COR-L47 (cell line): ENCODE data around the gene PHF24.
A peak's percentile ranks its signal among the peaks of the same experiment; 100 is the strongest.
"Not testable (repeated sequence)": the region's sequence is repeated elsewhere in the genome, so short reads cannot be mapped to it uniquely, and the experiment has no call there.

Experiments
- DNase-seq: peaks from one replicate; lab custom pipeline; 2025; lab: John Stamatoyannopoulos, UW

The PHF24 gene

DNA sequence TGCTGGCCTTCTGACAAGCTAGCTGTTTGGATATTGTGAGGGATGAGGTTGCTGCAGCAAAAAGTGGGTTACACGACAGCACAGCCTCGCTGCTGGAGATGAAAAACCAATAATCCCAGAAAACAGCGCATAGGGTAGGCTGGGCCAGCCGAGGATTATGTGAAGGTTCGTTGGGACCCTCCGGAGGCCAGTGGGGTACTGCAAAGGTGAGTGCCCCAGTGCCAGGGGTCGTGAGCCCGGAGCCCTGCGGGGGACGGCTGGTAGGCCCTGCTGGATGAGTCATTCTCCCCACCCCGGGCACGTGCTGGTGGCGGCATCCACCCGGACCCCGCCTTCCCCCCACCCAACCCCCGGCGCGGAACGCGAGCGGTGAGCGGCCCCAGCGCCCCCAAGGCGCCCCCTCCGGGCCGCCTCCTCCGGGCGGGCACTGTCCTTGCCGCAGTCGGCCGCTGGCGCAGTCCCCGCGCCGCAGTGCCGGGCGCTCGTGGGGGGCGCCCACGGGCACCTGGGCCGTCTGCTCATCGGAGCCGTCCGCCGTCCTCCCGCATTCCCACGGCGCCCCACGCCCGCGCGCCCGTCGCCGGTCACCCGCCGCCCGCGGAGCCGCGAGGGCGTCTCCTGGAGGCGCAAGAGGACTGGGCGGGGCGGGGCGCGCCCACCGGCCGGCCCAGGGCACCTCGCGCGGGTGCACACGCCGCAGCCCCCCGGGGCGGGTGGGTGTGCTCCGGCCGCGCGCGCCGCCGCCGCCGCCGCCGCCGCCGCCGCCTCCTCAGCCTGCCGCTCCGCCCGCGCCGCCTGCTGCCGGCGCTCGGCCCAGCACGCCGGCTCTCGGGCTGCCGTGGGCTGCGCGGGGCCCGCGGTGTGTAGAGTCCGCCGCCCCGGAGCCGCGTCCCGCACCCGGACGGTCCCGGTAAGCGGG lies at the start of gene PHF24:
TSS of gene PHF24 (plus strand) at position 794 of the 919 bp plus-strand sequence. CDS start 13,014 bp downstream, outside the sequence.
- no peak for DNase-seq

DNA sequence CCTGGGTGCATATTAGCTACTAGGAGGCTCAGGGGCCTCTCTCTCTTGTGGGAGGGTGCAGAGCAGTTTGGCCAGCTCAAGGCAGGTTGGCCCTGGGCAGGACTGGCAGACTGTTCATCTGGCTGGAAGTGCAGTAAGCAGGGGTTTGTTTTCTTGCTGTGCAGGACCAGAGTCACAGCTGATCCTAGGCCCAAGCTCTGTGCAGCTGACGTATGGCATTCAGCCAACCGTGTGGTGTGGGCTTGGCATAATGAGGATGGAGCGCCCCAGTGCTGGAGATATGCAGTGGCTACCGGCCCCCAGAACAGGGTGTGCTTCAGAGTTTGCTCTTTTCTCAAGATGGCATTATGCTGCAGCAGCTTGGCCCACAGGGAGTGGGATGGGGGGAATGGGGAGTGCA lies 31.0 kb upstream of the PHF24 start:
- DNase-seq = no peak

DNA sequence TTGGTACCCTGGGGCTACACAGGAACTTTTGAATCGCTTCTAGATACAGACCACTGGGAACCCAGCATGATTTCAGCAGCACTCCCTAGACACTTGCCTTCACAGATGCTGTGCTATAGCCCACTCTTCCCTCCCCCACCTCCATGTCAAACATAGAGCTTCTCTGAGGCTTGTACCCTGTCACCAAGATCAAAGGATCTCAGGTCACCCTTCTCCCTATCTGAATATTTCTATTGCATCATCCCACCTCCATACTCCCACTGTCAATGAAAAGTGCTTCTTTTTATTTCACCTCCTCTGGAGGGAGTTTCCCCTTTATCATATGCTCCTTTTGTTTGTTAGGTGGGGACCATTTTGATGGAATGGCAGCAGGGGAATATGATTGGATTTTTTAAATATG lies 29.2 kb upstream of the PHF24 start:
- DNase-seq = no peak

DNA sequence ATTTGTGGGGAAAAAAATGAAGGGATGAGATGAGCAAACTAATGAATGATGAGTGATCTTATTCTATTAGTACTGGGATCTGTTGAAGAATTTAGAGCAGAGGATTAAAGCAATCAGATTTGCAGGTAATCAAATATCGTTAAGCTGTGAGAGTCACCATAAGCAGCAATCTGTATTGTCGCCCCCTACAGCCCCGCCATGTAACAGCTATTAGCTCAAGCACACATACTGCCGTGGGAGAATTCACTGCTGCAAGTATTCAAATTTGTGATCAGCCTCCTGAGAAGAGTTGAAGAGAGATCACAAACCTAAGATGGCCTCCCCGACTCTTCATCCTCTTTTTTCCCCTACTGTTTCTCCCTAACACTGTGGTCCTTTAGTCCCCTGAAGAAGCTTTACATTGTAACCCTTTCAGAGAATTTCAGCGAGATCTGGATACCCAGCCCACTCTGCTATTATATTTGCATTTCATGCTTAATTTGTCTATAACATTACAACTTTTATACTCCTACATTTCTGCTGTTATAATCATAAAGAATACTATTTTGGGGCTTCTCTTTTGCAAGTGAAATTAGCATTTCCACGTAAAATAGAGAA lies 28.5 kb upstream of the PHF24 start:
- DNase-seq = peak; percentile 54

DNA sequence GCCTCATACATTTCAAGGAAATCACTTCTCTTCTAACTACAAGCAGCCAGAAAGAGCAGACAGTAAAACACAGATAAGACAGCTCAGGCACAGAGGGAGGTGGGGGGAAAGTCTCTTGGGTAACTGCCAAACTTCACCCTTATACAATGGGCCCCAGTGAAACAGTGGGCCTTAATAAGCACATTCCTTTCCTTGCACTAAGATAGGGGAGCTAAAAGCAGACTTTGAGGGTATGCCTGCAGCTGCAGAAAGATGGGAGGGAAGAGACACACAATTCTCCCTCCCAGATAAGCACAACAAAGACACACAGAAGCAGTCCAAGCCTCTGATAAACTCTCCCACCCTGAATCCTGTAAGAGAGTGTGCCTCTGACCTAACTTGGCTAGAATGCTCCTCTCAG lies 18.1 kb upstream of the PHF24 start:
- not testable (repeated sequence) for DNase-seq

DNA sequence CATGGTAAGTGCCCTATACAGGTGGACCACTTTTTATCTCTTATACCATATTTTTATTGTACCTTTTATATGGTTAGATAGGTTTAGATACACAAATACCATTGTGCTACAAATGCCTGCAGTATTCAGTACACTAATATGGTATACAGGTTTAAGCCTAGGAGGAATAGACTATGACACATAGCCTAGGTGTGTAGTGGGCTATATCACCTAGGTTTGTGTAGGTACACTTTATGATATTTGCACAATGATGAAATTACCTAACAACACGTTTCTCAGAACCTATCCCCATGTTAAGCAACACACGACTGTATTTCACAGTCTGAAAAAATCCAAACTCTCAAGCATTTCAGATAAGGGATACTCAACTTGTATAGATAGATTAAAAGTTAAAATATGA lies 9.6 kb upstream of the PHF24 start:
- DNase-seq = no peak

DNA sequence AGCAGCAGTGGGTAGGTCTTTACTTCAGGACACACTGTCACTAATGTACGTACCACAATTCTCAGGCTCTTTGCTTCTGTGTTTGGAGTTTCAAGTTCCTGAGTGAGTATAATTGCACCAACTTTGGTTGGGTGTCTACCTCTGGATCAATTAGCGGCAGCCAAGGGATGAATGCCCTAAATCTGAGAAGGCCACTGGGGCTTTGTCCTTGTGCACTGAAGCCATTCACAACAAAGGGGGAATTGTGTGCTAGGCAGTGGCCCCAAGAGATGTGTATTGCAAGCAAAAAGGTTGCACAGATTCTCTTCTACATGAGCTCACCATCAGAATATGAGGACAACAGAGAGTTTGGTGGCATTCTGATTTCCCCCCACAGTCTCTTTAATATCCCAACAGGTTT lies 3.9 kb upstream of the PHF24 start:
- no peak for DNase-seq

DNA sequence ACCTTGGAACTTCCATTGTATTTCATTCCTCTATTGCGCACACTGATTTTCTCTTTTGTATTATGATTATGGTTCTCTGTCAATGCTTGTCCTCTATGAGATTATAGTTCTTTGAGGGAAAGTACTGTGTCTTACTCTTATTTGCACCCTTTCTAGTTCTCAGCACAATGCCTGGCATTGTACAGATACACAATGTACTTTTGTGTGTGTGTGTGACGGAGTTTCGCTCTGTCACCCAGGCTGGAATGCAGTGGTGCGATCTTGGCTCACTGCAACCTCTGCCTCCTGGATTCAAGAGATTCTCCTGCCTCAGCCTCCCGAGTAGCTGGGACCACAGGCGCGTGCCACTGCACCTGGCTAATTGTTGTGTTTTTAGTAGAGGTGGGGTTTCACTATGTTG lies 2.0 kb upstream of the PHF24 start:
- not testable (repeated sequence) for DNase-seq

DNA sequence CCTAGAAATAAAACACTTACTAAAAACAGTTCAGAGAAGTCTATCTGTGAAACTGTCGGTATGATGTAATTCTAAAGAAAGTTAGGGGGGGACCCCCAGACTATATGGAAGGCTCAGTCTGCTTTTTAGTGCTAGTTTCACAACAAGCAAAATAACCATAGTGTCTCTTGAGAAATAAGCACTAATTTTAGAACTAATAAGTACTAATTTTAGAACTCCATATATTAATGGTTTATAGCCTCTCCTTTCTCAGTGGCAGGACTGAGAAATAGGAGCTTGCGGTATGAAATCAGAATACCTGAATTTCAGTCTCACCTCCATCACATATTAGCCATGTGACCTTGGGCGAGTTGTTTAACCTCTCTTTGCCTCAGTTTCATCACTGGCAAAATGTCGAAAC lies 1.4 kb upstream of the PHF24 start:
- no peak for DNase-seq

DNA sequence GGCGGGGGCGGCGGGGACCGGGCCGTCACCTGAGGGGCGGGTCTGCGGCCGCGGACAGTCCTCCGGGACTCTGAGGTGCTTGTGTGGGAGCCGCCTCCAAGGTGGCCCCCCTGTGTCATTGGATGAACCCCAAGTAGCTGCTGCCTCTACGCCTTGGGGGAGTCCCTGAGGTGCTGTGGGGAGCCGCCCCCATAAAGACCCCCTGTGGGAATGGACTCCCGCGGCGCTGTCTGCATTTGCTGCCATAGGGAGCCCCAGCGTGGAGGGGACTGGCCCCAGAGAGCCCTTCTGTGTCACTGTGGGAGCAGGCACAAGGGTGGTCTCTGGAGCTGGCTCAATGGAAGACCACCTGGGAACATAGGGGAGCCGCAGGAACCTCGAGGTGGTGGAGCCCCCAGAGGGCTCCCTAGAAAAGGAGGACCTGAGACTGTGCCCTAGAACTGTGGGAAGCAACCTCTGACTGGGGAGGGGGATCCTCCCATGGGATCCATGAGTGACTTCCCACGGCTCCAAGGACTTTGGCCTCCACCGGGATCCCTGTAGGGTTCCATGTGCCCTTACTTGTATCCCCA lies 412 bp downstream of the PHF24 start:
- DNase-seq = no peak

DNA sequence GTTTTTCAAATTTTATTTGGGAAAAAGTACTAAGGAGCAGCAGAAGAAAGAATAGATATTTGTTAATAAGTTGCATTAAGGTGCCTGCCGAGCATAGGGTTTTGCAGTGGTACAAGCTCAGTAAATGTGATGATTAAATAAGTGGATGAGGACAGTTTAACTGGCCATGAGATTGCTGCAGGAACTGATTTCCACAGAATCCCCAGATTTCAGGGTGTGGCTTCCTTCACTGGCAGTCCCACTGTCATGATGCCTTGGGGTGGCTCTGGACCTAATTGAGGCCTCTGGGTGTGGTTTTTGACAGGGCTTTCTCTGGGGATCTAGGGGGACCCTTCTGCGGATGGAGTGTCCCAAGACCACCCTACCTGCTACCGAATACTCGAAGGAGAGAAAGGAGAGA lies 1.4 kb downstream of the PHF24 start:
- DNase-seq = no peak

DNA sequence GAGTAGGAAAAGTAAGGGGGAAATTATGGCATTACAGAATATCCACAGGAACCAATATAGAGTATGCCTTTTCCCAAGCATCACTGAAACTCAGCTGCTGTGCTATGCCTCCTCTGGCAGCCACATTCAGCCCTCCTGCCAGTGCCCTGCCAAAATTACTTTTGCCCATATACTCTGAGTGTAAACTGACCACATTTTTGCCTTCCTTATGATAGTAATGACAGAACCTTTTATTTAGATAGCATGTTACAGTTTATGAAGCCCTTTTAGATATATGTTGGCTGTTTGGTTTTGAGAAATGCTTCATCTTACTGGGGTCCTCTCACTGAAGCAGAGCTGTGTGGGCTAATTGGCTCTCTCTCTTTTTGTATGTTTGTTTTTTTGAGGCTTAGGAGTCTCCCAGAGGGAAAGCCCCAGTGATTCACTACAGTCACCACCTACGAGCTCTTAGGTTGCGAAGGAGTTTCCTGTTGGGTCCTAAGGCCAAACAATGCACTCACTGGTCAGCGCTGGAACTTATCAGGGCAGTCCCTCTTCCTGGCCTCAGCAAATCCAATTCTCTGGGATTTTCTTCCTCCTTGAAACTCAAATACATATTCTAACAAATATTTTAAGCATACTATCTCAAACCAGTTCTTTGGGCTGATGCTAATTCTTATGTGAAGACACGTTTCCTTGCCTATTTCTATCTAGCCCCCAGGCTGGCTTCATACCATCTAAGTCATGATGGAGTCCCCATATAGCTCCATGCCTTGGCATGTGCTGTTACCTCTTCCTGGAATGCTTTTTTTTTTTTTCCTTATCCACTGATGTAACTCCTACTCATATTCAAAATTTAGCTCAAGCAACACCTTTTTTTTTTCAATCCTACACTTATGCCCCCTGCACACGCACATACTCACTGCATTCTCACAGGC lies 3.7 kb downstream of the PHF24 start:
- DNase-seq = no peak

DNA sequence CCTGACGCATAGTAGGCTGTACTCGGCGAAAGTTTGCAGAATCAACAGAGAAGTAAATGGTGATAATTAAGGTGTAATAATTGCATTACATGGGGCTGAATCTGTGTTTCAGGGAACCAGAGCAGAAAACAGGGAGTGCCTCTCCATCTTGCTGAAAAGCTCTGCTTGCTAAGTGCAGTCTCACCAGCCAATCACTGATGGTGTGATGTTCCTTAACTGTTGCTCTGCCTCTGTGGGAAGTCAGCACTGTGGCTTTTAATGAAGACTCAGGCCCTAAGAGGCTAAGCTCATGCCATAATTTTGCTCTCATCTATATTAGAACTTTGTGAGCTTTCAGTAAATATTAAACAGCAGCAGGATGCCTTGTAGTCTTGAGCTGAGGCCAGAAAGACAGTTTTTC lies 4.5 kb downstream of the PHF24 start:
- no peak for DNase-seq

DNA sequence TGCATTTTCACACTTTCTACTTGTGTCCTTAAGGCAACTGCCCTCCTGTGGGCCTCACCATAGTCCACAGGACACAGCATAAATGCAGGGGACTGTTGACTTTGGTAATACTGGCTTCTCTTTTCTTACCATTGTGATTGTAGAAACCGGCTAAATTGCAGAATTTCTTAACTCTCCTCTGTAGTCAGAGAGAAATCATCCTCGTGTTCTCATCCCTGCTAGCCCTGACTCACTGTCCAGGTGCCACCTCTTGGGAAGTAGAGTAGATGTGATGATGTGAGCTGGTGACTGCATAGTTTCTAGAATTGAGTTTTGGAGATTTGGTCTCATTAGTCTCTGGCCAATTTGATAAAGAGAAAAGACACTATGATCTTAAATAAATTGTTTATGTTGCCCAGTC lies 5.5 kb downstream of the PHF24 start:
- DNase-seq = no peak

DNA sequence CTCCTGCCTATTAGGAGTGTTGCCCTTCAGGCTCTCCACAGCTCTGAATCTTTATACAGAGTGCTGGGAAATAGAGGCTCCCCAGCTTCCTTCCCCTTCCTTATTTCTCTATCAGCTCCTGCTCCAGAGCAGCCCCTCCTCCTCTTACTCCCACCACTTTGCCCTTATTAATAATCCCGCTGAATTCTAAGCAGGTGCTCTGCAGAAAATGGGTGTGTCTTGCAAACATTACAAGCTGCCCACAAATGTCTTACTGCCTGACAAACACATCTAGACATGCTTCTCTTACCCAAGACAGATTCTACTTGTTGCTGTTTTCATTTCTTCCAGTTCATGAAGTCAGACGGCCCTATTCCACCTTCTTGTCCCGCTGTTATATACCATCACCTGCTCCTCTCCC lies 6.4 kb downstream of the PHF24 start:
- no peak for DNase-seq

DNA sequence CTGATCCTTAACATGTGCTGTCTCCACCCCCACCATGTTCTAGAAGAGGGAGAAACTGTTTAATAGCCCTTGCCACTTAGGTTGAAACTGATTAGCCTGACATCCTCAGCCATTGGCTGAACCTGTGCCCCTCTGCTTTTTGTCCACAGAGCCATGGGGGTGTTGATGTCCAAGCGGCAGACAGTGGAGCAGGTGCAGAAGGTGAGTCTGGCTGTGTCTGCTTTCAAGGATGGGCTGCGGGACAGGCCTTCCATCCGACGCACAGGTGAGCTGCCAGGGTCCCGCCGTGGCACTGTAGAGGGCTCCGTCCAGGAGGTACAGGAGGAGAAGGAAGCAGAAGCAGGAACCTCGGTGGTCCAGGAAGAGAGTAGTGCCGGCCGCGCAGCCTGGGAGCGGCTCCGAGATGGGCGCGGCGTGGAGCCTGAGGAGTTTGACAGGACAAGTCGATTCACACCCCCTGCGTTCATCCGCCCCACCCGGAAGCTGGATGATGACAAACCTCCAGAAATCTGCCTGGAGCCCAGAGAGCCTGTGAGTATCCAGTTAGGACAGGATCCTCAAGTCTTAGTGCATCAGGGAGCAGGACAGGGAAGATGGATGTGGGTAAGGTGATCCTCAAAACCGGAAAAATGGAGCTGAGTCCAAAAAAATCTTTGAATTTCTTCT lies 13.2 kb downstream of the PHF24 start:
- no peak for DNase-seq

DNA sequence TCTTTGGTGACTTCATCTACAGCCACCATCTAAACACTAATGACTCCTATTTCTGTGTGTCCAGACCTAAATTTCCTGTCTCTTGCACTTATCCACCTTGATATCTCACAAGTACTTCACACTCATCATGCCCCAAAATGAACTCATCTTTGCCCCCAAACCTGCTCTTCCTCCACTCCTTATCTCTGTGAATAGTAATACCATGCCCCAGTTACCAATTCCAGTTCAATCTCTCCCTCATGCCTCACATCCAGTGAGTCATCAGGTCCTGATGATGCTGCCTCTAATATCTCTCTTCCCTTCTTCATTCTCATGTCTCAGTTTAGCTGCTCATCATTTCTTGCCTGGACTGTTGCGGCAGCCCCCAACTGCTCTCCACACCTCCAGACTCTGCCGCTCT lies 16.6 kb downstream of the PHF24 start:
- no peak for DNase-seq

DNA sequence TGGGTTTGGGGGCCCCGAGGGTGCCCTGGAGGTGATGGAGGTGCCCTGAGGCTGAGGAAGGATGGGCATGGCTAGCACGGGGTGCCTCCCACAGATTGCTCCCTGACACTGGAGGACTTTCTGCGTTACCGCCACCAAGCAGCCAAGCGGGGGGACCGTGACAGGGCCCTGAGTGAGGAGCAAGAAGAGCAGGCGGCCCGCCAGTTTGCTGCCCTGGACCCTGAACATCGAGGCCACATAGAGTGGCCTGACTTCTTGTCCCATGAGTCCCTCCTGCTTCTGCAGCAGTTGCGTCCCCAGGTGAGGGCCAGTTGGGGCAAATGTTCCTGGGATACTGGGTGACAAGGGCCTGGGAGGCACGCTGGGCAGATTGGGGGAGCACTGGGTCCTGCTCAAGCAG lies 18.4 kb downstream of the PHF24 start:
- DNase-seq = no peak

DNA sequence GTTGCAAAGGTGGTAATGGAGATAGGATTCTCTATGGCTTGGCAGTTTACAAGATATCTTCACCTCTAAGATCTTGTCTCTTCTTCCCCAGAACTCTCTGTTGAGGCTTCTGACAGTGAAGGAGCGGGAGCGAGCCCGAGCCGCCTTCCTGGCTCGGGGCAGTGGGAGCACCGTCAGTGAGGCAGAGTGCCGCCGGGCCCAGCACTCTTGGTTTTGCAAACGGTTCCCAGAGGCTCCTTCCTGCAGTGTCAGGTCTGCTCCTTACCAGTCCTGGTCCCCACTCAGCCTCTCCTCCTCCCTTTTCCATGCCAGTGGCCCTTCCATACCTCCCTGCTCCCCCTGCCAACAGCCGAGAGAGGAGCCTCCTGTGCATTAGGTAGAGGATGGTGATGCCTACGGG lies 18.9 kb downstream of the PHF24 start:
- DNase-seq = no peak

DNA sequence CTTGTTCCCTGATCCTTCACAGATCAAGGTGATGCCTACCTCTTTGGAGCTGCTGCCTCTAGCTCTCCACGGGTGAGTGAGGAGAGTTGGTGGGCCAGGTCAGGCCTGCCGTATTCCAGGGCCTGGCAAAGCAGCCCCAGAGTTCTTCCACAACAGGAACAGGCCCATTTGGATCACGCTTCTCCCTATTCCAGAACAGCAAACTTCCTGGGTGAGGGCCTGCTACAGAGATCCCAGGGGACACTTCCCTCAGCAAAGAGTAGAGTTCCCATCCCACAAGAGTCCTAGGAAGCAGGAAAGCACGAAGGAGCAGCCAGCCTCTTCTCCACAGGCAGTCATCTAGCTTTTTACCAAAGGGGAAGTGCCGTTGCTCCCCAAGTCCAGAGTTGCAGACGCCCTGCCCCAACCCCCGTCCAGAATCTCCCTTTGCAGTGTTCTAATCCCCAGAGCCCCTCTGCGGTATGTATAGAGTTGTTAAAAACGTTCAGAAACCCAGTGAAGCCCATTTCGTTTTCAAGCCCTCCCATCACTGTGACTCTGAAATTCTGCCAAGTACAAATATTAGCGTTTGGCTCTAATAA lies 22.2 kb downstream of the PHF24 start:
- no peak for DNase-seq

DNA sequence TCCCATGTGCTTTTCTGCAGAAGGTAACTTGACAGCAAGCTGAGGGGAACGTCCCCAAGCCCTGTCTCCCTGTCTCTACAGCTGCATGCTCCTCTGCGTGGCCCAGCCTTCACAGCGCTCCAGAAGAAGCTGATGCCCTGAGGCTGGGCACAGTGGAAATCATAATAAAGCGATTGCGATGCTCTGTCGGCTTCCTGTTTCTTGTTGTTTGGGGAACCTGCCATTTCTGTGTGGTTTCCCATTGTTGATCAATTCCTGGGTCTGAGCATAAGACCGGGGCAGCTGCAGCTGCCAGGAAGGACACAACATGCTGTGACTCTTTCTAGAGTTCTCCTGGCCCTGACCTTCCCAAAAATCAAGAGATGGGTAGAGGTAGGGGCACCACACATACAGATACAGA lies 24.3 kb downstream of the PHF24 start:
- no peak for DNase-seq
